Right renal cortex interstitium (tissue), 3 donors: Measurements from ENCODE around the gene OR4D9. TPM values are rescaled to one million over a fixed set of nuclear protein-coding genes. Genes with fewer than 3 reads are reported as not detected.
"Not testable (repeated sequence)": the region's sequence is repeated elsewhere in the genome, so short reads cannot be mapped to it uniquely, and the experiment has no call there.

Experiments
- DNase-seq, 3 donors: peaks; one replicate each; pipeline ENCODE4 v3.0.0-alpha.2; 2013; ENCODE audit warnings: low read depth in 3 of 3, low spot score in 2 of 3
- polyA plus RNA-seq, 3 donors: library from polyadenylated mRNA; unstranded; fragments of 120-200 nt; gene quantifications; one replicate each; pipeline ENCODE4 v1.2.1, GENCODE V29; 2013; ENCODE audit not compliant: insufficient read length in 3 of 3

The OR4D9 gene
- polyA plus RNA-seq: under 1 TPM in 2 of 3 donors, not detected in 1; 0.04 TPM

GRCh38 chr11:59510941-59511589 is at the start of gene OR4D9:
OR4D9 (plus strand) TSS chr11:59511539; CDS start chr11:59514913, 3,374 bp downstream.
- DNase-seq: no peak

- DNase-seq: peak in 1 of 3 donors; percentile 2
These were observed 48.1 kb upstream of the OR4D9 start for GRCh38 chr11:59463190-59463641.

- DNase-seq: no peak
These were observed 38.3 kb upstream of the OR4D9 start, which contains the start of gene OR4D10 for GRCh38 chr11:59473015-59473414. OR4D10 (plus strand) TSS chr11:59473315; CDS start chr11:59477430, 4,115 bp downstream.

- DNase-seq: no peak
These were observed 36.2 kb upstream of the OR4D9 start for GRCh38 chr11:59475176-59475575.

GRCh38 chr11:59479906-59480305 is 31.4 kb upstream of the OR4D9 start:
- DNase-seq: no peak

- DNase-seq: no peak
These were observed 31.0 kb upstream of the OR4D9 start for GRCh38 chr11:59480359-59480758.

- DNase-seq: no peak
These were observed 9.4 kb upstream of the OR4D9 start for GRCh38 chr11:59501931-59502330.

- no peak for DNase-seq
These were observed 8.1 kb upstream of the OR4D9 start, which contains the start of gene OR4D11 for GRCh38 chr11:59503276-59503675. OR4D11 (plus strand) TSS chr11:59503576; CDS start chr11:59503576, 0 bp downstream.

GRCh38 chr11:59511675-59512074 is 336 bp downstream of the OR4D9 start:
- no peak for DNase-seq

- not testable (repeated sequence) for DNase-seq
These were observed 8.8 kb downstream of the OR4D9 start for GRCh38 chr11:59520139-59520538.

GRCh38 chr11:59520741-59521140 is 9.4 kb downstream of the OR4D9 start:
- DNase-seq: no peak

- DNase-seq: no peak
These were observed 12.2 kb downstream of the OR4D9 start for GRCh38 chr11:59523541-59523940.

- no peak for DNase-seq
These were observed 17.4 kb downstream of the OR4D9 start for GRCh38 chr11:59528711-59529110.

GRCh38 chr11:59532620-59533019 is 21.3 kb downstream of the OR4D9 start:
- no peak for DNase-seq

GRCh38 chr11:59534676-59535075 is 23.3 kb downstream of the OR4D9 start:
- DNase-seq: no peak

- no peak for DNase-seq
These were observed 30.9 kb downstream of the OR4D9 start for GRCh38 chr11:59542142-59542810.

GRCh38 chr11:59543713-59544112 is 32.4 kb downstream of the OR4D9 start:
- not testable (repeated sequence) for DNase-seq

GRCh38 chr11:59544869-59545178 is 33.5 kb downstream of the OR4D9 start:
- DNase-seq: no peak

GRCh38 chr11:59545179-59546020 is 34.1 kb downstream of the OR4D9 start:
- no peak for DNase-seq

- DNase-seq: not testable (repeated sequence)
These were observed 36.4 kb downstream of the OR4D9 start for GRCh38 chr11:59547605-59548308.

- DNase-seq: no peak
These were observed 36.9 kb downstream of the OR4D9 start for GRCh38 chr11:59548309-59548656.
